B cell (primary cell): ENCODE results near the gene BTNL8. TPM values are rescaled to one million over a fixed set of nuclear protein-coding genes. Genes with fewer than 3 reads are reported as not detected.

Experiments used
- ATAC-seq: fragments of 200-7000 bp; cut with Tn5 transposase; one replicate; pipeline ENCODE4 v1.10.0; 2021; ENCODE audit warnings: low read depth, mild to moderate bottlenecking, moderate number of reproducible peaks, moderate library complexity
- CTCF ChIA-PET: fragments of 350-600 bp; sonication (Branson Sonifier 250); formaldehyde crosslinking; loops from one replicate; lab custom pipeline; 2021; ENCODE audit warnings: antibody characterized with exemption, inconsistent platforms; lab: Charles Lee
- POLR2A ChIA-PET: fragments of 350-600 bp; sonication (Branson Sonifier 250); formaldehyde crosslinking; loops from one replicate; lab custom pipeline; 2021; ENCODE audit warnings: antibody characterized with exemption; lab: Charles Lee
- DNase-seq: peaks from one replicate; pipeline ENCODE4 v3.0.0; 2013
- H2AFZ ChIP-seq: 2 replicates; pipeline ENCODE4 v1.6.1; 2012; ENCODE audit warnings: mild to moderate bottlenecking, low read depth, low read length; ENCODE audit not compliant: insufficient read depth, poor library complexity, severe bottlenecking
- H3K27ac ChIP-seq, 2 donors: 1 replicate in 1 of 2; 2 replicates in 1 of 2; pipeline ENCODE4 v1.5.1; 2012 to 2013; ENCODE audit warnings: low read length in 2 of 2, mild to moderate bottlenecking in 2 of 2, moderate library complexity in 1 of 2
- H3K27me3 ChIP-seq, 4 experiments: fragments of 200-600 bp in 1 of 4; sonication (generic) in 1 of 4; replicated peaks in 1 of 4; 1 replicate in 2 of 4; 2 replicates in 2 of 4; pipeline versions ENCODE4 v1.6.1 to v1.7.0; 2013 to 2016; ENCODE audit warnings: low read length in 3 of 4, mild to moderate bottlenecking in 2 of 4, mixed read lengths in 1 of 4, moderate library complexity in 1 of 4; ENCODE audit not compliant: insufficient read depth in 4 of 4, control insufficient read depth in 3 of 4; ENCODE audit errors: control extremely low read depth in 1 of 4
- H3K36me3 ChIP-seq, 2 experiments: replicated peaks in 1 of 2; 1 replicate in 1 of 2; 2 replicates in 1 of 2; pipeline versions ENCODE4 v1.6.1 to v1.7.1; 2013; ENCODE audit warnings: low read length in 1 of 2; ENCODE audit not compliant: insufficient read depth in 2 of 2, control insufficient read depth in 1 of 2; ENCODE audit errors: control extremely low read depth in 1 of 2, extremely low read depth in 1 of 2
- H3K4me1 ChIP-seq, 2 donors: fragments of 200-600 bp in 1 of 2; sonication (generic) in 1 of 2; 1 replicate in 1 of 2; 2 replicates in 1 of 2; pipeline versions ENCODE4 v1.5.1 to v1.6.1; 2013 to 2017; ENCODE audit warnings: low read length in 2 of 2; ENCODE audit not compliant: control insufficient read depth in 2 of 2, insufficient read depth in 2 of 2
- H3K4me2 ChIP-seq: replicated peaks from 2 replicates; pipeline ENCODE3; 2012; ENCODE audit warnings: mild to moderate bottlenecking, low read depth, low read length; ENCODE audit not compliant: poor library complexity, severe bottlenecking
- H3K4me3 ChIP-seq, 5 experiments: fragments of 200-600 bp in 1 of 5; sonication (generic) in 1 of 5; 1 replicate in 3 of 5; 2 replicates in 2 of 5; pipeline versions ENCODE4 v1.5.1 to v1.7.0; 2011 to 2016; ENCODE audit warnings: low read length in 4 of 5, mild to moderate bottlenecking in 4 of 5, low read depth in 2 of 5, control low read depth in 1 of 5, moderate library complexity in 1 of 5; ENCODE audit not compliant: insufficient read depth in 1 of 5; ENCODE audit errors: control extremely low read depth in 1 of 5, extremely low read depth in 1 of 5
- H3K79me2 ChIP-seq: fragments of 200-600 bp; sonication (generic); one replicate; pipeline ENCODE4 v1.6.0; 2016; ENCODE audit warnings: low read length; ENCODE audit not compliant: control insufficient read depth, insufficient read depth
- H3K9ac ChIP-seq: fragments of 200-600 bp; sonication (generic); 2 replicates; pipeline ENCODE4 v1.6.1; 2017; ENCODE audit warnings: mild to moderate bottlenecking, low read length, moderate library complexity
- H3K9me3 ChIP-seq, 3 donors: one replicate each; pipeline versions ENCODE4 v1.6.1 to v1.7.1; 2013; ENCODE audit warnings: low read length in 2 of 3; ENCODE audit not compliant: control insufficient read depth in 2 of 3, insufficient read depth in 1 of 3; ENCODE audit errors: control extremely low read depth in 1 of 3
- H4K20me1 ChIP-seq: 2 replicates; pipeline ENCODE4 v1.6.0; 2012; ENCODE audit warnings: mild to moderate bottlenecking, low read length; ENCODE audit not compliant: insufficient read depth, control insufficient read depth, poor library complexity, severe bottlenecking
- H3K27ac Mint-ChIP-seq: one replicate; pipeline ENCODE4 v1.8.0; 2021; ENCODE audit warnings: mixed read lengths
- H3K27me3 Mint-ChIP-seq: one replicate; pipeline ENCODE4 v1.8.0; 2021; ENCODE audit warnings: mixed read lengths
- H3K4me1 Mint-ChIP-seq: one replicate; pipeline ENCODE4 v1.8.0; 2021; ENCODE audit warnings: mixed read lengths
- H3K4me3 Mint-ChIP-seq: one replicate; pipeline ENCODE4 v1.8.0; 2021; ENCODE audit warnings: mixed read lengths
- H3K9me3 Mint-ChIP-seq: one replicate; pipeline ENCODE4 v1.8.0; 2022; ENCODE audit warnings: mixed read lengths; ENCODE audit not compliant: insufficient read depth
- EZH2 ChIP-seq: IDR thresholded peaks from 2 replicates; pipeline ENCODE4 v1.6.1; 2012; ENCODE audit warnings: borderline replicate concordance, low read depth, mild to moderate bottlenecking, moderate library complexity, low read length; ENCODE audit not compliant: insufficient read depth, poor library complexity, severe bottlenecking
- WGBS: methylation state at CpG from one replicate; pipeline ENCODE4 v1.1.5; 2013; ENCODE audit warnings: missing lambda C conversion rate; ENCODE audit not compliant: insufficient coverage; 5-methylcytosine and 5-hydroxymethylcytosine counted together
- intact Hi-C: fragments of 100-400 bp; cut with micrococcal nuclease; formaldehyde crosslinking; loops from one replicate; pipeline ENCODE4 v1.10.0; 2022
- polyA plus RNA-seq: library from polyadenylated mRNA; depleted of rRNA; stranded (reverse); fragments of >200 nt; gene quantifications from 2 replicates; pipeline ENCODE4 v1.2.3, GENCODE V29; 2012
- total RNA-seq, 2 donors: library from RNA; stranded (reverse); fragments of 120-200 nt in 1 of 2; gene quantifications; 1 replicate in 1 of 2; 2 replicates in 1 of 2; pipeline versions ENCODE4 v1.2.3 to v1.2.4, GENCODE V29; 2013 to 2022
- TF ChIP-seq, protein P1 (sequence below): fragments of 200-600 bp; IDR thresholded peaks from one replicate; pipeline ENCODE4 v1.8.0; 2022; ENCODE audit warnings: antibody characterized with exemption, mild to moderate bottlenecking

BTNL8 gene
- total and polyA plus RNA-seq, 2 donors (not counting 1 experiment from before 2014, with no cell fraction given) = not detected

DNA sequence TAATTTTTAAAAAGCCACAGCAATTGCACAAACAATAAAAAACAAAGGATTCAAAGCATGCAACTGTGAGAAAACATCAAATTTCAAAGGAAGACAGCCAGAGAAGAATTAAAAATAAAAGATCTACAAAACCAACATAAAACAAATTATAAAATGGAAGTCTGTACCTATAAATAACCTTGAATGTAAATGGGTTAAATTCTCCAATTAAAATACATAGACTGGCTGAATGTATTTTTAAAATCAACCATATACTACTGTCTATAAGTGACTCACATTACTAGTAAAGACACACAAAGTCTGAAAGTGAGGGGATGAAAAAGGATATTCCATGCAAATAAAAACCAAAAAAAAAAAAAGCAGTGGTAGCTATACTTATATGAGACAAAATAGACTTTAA, 33.7 kb downstream of the BTNL8 start:
- ATAC-seq (no peak), DNase-seq (no peak)
- intact Hi-C loops = no loop called here
- Mint-ChIP-seq H3K27ac (no peak overlapping the region), H3K27me3 (peaks cover 2% of the 10 kb centered on the region), H3K9me3 (peaks cover 8% of the 10 kb centered on the region), H3K4me1 (no peaks in the 10 kb centered on the region), H3K4me3 (no peak overlapping the region)
- ChIA-PET POLR2A (interaction anchor here (0.6 kb wide), 1 partner anchor 49 kb away, joined by 5 read pairs; no protein-coding TSS in a partner anchor), CTCF (no interaction called here)
- no peak for TF ChIP-seq EZH2
- TF ChIP-seq, protein P1, sequence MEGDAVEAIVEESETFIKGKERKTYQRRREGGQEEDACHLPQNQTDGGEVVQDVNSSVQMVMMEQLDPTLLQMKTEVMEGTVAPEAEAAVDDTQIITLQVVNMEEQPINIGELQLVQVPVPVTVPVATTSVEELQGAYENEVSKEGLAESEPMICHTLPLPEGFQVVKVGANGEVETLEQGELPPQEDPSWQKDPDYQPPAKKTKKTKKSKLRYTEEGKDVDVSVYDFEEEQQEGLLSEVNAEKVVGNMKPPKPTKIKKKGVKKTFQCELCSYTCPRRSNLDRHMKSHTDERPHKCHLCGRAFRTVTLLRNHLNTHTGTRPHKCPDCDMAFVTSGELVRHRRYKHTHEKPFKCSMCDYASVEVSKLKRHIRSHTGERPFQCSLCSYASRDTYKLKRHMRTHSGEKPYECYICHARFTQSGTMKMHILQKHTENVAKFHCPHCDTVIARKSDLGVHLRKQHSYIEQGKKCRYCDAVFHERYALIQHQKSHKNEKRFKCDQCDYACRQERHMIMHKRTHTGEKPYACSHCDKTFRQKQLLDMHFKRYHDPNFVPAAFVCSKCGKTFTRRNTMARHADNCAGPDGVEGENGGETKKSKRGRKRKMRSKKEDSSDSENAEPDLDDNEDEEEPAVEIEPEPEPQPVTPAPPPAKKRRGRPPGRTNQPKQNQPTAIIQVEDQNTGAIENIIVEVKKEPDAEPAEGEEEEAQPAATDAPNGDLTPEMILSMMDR = no peak
- Histone ChIP-seq H3K27ac (no peak overlapping the region), H4K20me1 (no peaks in the 10 kb centered on the region), H3K79me2 (no peaks in the 10 kb centered on the region), H3K9me3 (peaks cover 0 to 29% (median 17%) of the 10 kb centered on the region in 3 donors), H3K27me3 (peaks cover 0 to 8% (median 0%) of the 10 kb centered on the region in 4 experiments), H2AFZ (no peak overlapping the region), H3K4me1 (no peaks in the 10 kb centered on the region), H3K4me3 (no peak overlapping the region), H3K9ac (no peak overlapping the region), H3K36me3 (no peaks in the 10 kb centered on the region), H3K4me2 (no peak overlapping the region)

DNA sequence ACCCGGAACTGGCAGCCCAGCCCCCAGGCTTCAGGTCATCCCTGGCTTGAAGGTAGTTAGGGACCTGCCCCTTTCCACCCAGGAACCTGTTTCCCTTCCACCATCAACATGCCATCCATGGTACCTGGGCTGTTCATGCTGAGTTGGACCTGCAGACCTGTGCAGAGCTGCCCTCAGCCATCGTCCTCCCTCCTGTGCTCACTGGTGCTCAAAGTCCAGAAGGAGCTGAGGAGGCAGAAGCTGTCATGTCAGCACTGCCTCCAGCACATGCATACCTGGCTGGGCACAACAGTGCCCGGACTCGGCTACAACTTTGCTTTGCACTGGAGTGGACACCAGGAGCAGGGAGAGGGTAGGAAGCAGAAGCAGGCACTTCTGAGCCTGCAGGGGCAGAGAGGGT, 36.2 kb downstream of the BTNL8 start:
- Mint-ChIP-seq H3K27me3 (peaks cover 4% of the 10 kb centered on the region), H3K9me3 (peaks cover 10% of the 10 kb centered on the region), H3K27ac (no peak overlapping the region), H3K4me3 (no peak overlapping the region), H3K4me1 (no peaks in the 10 kb centered on the region)
- intact Hi-C loops = no loop called here
- no peak for TF ChIP-seq EZH2
- TF ChIP-seq, protein P1 = no peak
- Histone ChIP-seq H2AFZ (no peak overlapping the region), H3K4me2 (no peak overlapping the region), H3K36me3 (no peaks in the 10 kb centered on the region), H3K9me3 (peaks cover 0 to 38% (median 27%) of the 10 kb centered on the region in 3 donors), H3K27ac (no peak overlapping the region), H3K4me1 (no peaks in the 10 kb centered on the region), H4K20me1 (no peaks in the 10 kb centered on the region), H3K4me3 (no peak overlapping the region), H3K9ac (no peak overlapping the region), H3K27me3 (peaks cover 0 to 10% (median 2%) of the 10 kb centered on the region in 4 experiments), H3K79me2 (no peaks in the 10 kb centered on the region)
- 69% methylated on average over 4 of the region's 4 CpGs for WGBS
- ATAC-seq (no peak), DNase-seq (no peak)
- POLR2A ChIA-PET = no interaction called here
- CTCF ChIA-PET = no interaction called here
